HG02610 (cell line): Measurements from ENCODE around the gene TRIM9.
"Not testable (repeated sequence)": the region's sequence is repeated elsewhere in the genome, so short reads cannot be mapped to it uniquely, and the experiment has no call there.

Experiments used
- ATAC-seq: cut with Tn5 transposase; IDR thresholded peaks from one replicate; pipeline ENCODE4 v1.9.1; 2021; ENCODE audit warnings: mild to moderate bottlenecking, moderate library complexity; ENCODE audit not compliant: unreplicated experiment

TRIM9 gene

DNA sequence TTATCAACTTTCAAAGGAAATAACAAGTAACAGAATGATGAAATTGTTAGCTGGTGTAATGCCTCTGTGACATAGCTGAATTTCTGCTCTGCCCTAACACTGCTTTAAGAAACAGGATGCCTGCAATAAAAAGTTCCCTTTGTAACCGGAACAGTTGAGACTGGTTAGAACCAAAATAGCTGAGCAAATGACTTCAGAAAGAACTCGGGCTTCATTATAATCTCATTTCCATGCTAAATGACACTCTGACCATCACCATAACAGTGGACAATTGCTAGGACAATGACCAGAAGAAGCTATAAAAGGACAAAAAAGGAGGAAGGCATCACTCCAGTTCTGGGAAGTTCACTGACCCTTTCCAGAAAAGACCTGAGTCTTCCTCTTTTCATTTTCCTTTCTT, 127.1 kb downstream of the TRIM9 start:
- ATAC-seq = no peak

GRCh38 chr14:50967103-50967502, 127.8 kb downstream of the TRIM9 start:
- ATAC-seq = no peak

DNA sequence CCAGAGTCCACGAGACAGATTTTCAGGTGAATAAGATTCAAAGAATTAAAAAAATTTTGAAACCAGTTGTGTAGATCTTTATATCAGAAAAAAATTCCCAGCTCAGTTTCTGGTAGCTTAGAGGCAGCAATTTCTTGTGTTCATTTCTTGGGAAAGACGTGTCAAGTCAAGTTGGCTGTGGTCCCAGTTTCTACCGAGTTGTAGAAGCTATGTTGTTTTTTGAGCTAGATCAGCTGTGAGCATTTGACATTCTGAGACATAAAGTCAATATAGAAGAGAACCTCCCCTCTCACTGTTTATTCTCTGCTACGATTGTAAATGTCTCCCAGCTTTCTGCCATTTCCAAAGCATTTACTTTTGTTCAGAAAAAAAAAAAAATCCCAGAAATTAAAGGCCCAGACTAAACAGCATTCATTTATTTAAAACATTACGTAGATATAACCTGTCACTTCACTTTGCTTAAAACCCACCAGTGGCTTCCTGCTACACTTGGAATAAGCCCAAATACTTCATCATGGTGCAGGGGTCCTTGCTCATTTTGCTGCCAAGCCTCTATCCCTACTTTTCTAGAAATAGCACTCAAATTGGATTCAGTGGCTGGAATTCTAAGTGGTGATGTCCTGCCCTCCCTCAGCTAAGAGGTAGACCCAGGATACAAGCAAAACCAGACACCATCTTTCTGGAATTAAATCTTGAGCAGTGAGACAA, 130.1 kb downstream of the TRIM9 start:
- ATAC-seq = no peak

DNA sequence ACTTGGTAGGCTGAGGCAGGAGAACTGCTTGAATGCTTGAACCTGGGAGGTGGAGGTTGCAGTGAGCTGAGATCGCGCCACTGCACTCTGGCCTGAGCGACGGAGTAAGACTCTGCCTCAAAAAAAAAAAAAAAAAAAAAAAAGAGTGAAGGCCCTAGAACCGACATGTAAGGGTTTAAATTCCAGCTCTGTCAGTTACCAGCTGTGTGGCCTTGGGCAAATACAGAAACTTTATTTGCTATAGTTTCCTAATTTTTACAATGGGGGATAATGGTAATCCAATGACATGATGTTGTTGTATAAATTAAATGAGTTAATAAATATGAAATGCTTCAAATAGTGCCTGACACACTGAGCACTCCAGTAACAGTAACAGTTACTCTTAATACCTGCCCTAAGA, 131.0 kb downstream of the TRIM9 start:
- ATAC-seq = no peak

GRCh38 chr14:50961605-50962221, 133.2 kb downstream of the TRIM9 start:
- ATAC-seq = no peak

DNA sequence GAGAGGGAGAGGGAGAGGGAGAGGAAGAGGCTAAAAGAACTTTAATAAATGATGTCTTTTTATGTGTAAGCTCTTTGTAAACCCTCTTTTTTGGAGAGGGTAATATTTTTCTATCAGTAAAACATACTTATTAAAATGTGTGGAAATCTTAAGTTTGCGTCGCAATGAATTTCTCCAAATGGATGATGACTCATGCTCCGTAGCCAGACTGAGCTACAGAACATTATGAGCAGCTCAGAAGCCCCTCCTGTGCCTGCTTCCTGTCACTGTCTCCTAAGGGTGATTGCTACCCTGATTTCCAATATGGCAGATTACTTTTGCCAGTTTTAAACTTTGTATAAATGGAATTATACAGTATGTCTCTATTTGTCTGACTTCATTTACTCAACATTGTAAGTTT, 137.6 kb downstream of the TRIM9 start:
- no peak for ATAC-seq

DNA sequence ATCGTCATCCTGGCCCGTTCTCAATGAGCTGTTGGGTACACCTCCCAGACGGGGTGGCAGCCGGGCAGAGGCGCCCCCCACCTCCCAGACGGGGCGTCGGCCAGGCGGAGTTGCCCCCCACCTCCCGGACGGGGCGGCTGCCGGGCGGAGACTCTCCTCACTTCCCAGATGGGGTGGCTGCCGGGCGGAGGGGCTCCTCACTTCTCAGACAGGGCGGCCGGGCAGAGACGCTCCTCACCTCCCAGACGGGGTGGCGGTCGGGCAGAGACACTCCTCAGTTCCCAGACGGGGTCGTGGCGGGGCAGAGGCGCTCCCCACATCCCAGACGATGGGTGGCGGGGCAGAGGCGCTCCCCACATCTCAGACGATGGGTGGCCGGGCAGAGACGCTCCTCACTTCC, 138.5 kb downstream of the TRIM9 start:
- ATAC-seq = not testable (repeated sequence)

GRCh38 chr14:50955373-50956043, 139.4 kb downstream of the TRIM9 start:
- no peak for ATAC-seq

DNA sequence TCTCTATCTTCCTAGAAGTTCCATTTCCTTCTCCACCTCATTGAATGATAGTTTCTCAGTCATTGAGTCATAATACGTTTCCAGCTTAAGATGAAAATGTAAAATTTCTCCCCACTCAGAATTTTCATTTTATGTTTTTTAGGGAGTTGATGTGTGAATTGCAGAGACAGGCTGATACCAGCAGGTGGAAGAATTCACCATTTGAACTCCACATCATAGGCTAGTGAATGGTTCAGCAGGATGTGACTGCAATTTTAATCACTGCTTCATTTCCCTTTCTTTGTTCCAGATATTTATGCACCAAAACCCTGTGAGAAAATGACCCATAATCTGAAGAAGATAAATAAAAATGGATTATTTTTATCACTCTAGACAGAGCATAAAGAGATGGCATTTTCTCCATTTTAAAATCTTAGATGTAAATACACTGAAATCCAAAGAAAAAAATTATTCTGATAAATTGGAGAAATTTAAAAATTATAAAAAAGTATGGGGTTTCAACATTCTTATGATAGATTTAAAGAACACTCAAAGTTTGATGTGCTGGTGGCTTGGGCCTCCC, 140.0 kb downstream of the TRIM9 start:
- ATAC-seq = no peak

DNA sequence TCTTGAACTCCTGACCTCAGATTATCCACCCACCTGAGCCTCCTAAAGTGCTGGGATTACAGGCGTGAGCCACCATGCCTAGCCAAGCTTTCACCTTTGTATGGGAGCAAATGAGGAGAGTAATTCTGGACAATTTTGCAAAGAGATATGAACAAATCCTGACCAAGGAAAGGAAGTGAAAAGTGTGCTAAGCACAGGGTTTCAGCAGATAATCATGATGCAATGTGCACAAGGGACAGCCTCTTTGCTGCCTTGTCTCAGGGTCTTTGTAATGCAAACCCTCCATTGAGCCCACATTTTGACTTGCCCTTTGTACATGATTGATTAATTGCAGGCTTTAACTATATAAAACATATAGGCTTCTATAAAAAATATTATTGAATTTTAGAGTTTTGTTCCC, 141.4 kb downstream of the TRIM9 start:
- no peak for ATAC-seq

DNA sequence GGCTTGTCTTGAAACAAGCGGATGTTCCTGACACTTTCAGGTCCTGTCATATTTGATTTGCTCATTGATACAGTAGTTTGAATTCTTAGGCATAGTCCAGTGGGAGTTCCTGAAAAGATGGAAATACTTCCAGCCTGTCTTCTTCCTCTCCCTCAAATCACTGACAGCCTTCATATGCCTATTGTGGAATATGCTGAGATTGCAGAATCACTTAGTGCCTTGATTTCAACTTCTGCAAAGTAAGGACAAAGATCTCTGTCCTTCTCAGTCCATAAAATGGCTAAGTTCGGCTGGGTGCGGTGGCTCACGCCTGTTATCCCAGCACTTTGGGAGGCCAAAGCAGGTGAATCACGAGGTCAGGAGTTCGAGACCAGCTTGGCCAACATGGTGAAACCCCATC, 143.9 kb downstream of the TRIM9 start:
- ATAC-seq = no peak

DNA sequence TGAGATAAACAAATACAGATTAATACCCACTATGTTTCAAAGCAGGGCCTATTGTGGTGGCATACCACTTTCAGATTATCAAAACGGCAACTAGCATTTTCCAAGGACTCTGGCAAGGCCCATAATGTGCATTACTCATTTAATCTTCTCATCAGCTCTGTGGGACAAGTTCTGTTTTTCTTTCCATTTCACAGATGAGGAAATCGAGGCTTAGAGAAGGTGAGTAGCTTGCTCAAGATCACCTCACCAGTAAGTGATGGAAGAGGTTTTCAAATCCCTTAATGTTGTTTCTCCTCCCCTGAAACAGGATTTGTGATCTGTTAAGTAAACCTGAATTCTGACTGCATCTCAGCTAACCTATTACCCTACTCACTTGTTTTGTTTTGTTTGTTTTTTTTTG, 146.7 kb downstream of the TRIM9 start:
- ATAC-seq = no peak

DNA sequence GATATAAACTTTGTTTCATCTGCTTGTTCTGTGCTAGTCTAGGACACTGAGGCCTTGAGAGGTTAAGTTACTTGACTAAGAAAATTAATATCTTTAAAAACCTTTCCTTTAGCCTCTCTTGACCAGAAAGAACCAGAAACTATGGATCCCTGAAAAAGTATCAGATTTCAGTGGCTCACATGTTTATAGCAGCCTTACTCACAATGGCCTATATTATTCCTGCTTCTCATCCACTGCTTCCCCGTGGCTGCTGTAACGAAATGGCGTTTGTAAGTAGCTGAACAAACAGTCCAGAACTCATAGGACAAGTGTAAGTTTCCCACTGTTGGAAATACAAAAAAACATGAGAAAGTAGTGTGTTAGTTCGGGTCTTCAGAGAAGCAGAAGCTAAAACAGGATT, 147.5 kb downstream of the TRIM9 start:
- ATAC-seq = no peak

- ATAC-seq = no peak
These were observed 148.5 kb downstream of the TRIM9 start for GRCh38 chr14:50946234-50946935.

- ATAC-seq = no peak
These were observed 150.1 kb downstream of the TRIM9 start for GRCh38 chr14:50944647-50945413.

DNA sequence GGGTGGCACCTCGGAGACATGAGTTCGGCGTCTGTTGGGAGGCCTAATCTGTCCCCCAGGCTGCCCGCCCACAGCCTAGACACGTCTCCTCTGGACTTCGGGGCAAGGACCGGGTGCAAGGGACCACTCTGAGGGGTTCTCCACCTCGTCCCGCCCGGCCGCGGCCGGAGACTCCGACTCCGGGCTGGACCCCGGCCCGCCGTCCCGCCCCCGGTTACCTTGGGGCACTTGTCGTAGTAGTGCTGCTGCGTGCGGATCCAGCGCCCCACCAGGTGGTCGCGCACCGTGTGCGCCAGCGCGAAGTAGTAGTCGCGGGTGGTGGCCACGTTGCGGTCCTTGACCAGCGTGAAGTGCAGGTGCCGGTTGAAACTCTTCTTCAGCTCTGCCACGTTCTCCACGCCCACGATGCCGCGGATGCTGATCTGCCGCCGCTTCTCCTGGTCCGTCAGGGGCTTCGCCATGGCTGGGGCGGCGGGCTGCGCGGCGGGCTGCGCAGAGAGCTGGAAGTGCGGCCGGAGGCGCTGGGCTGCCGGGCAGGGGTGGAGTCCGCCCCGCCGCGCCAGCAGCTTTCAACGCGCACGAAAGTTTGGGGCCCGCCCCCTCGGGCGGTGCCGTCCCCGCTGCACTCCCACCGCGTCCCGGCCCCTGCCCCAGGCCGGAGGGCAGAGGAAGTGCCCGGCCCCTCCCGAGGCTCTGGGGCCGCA, 150.8 kb downstream of the TRIM9 start, which contains the start of gene PYGL:
Gene PYGL, minus strand, starts transcription at position 541 of the 704 bp plus-strand sequence. Its CDS starts 80 bp downstream, at position 461.
- no peak for ATAC-seq

DNA sequence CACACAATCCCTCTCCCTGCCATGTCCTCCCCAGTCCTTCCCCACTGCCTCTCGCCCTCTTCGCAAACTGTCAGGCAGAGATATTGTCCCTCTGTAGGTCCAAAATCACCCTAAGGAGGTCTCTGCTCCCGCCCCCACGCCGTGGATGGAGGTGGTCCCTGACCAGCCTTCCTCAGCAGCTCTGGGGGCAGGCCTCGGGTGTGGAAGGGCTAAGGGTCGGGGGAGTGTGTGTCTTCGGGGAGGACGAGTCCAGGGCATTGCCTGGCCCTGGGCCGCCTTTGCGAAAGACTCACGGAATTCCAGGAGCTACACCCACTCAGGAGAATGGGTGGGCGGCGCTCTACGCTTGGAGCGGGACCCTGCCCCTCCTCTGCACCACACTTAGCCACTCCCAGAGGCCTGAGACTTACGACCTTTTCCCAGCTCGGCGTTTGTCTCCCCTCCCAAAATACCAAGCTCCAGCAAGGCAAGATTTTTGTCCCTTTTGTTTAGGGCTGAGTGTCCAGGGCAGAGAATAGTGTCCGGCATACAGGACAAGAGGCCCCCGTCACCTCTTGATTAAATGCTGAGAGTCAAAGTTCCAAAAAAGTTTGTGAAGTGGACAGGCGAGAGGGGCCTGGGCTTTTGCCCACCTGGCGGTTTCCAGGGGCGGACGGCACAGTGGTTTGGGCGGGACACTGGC, 151.5 kb downstream of the TRIM9 start:
- no peak for ATAC-seq

- not testable (repeated sequence) for ATAC-seq
These were observed 153.3 kb downstream of the TRIM9 start for GRCh38 chr14:50941638-50942037.

DNA sequence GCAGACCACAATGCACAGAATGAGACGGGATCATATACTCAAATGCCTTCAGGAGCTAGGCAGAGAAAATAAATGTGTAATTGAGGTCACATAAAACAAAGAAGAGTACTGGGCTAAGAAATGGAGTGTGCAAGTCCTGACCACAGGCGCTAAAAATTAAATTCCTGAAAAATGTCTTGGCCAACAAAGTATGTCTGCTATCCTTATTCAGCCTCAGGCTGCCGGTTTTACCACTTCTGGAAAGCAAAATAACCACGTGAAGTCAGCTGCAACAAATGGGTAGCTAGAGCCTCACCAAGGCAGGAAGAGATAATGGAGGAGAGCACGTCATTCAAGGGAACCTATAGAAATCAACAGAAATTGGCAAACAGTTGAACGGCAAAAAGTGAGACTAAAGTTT, 153.8 kb downstream of the TRIM9 start:
- no peak for ATAC-seq
